GM23338 (cell line): Measurements from ENCODE around the gene GSAP. TPM values are rescaled to one million over a fixed set of nuclear protein-coding genes. Genes with fewer than 3 reads are reported as not detected.

ENCODE experiments used
- NANOG ChIP-seq: IDR thresholded peaks from 2 replicates; pipeline ENCODE4 v1.6.1; 2016; ENCODE audit warnings: antibody characterized with exemption, borderline replicate concordance
- STAT1 ChIP-seq: IDR thresholded peaks from one replicate; pipeline ENCODE4 v1.6.1; 2016; ENCODE audit warnings: antibody characterized with exemption; ENCODE audit not compliant: unreplicated experiment
- ZNF331 ChIP-seq: fragments of 250-450 bp; sonication (Bioruptor Pico); IDR thresholded peaks from 2 replicates; pipeline ENCODE4 v1.5.0; 2020; ENCODE audit warnings: low read depth, mild to moderate bottlenecking, moderate library complexity
- ZNF462 ChIP-seq: fragments of 250-450 bp; sonication (Bioruptor Pico); IDR thresholded peaks from 2 replicates; pipeline ENCODE4 v1.5.0; 2020; ENCODE audit warnings: mild to moderate bottlenecking, moderate library complexity
- polyA plus RNA-seq: library from polyadenylated mRNA; unstranded; fragments of >200 nt; fragmentation: Nextera tagmentation; extraction: Ambion mirVana; gene quantifications from 2 replicates; pipeline ENCODE4 v1.2.1, GENCODE V29; 2016
- total RNA-seq: library from RNA; depleted of rRNA; stranded (reverse); fragments of >200 nt; shearing (Covaris generic); gene quantifications from 2 replicates; pipeline ENCODE4 v1.2.3, GENCODE V29; 2014
- TF ChIP-seq, protein P1 (sequence below): IDR thresholded peaks from one replicate; pipeline ENCODE4 v1.6.1; 2018; ENCODE audit warnings: antibody characterized with exemption; ENCODE audit not compliant: unreplicated experiment

The GSAP gene
- total and polyA plus RNA-seq, 2 experiments from 2014 or later, result 0.63 to 1.1 TPM

DNA sequence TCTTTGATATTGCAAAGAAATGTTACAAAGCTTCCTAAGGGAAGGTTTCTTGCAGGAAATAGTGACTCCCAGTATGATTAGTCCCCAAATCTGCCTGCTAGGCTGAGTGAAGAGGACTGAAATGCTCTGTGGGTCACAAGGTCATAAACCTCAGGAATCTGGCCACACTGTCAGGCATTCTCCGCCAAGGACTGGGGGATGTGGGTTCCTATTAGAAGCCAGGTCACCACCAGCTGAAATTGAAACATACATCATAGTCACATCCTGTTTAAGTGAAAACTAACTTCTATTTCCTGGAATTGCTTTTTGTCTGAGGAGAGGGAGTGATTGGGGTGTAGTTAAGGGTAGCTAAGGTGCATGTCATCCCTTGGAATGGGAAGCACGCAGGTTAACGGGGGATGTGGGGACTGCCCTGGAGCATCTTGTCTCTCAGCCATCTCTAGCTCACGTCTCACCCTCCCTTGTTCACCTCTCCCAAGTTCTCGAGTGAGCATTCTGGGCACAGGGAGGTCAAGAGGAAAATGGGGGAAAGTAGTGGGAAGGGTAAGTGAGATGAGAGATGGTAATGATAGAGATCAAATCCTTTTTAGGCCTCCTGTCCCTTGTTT lies 12.0 kb upstream of the GSAP start (continued):
- TF ChIP-seq ZNF462, result no peak
- TF ChIP-seq, protein P1, sequence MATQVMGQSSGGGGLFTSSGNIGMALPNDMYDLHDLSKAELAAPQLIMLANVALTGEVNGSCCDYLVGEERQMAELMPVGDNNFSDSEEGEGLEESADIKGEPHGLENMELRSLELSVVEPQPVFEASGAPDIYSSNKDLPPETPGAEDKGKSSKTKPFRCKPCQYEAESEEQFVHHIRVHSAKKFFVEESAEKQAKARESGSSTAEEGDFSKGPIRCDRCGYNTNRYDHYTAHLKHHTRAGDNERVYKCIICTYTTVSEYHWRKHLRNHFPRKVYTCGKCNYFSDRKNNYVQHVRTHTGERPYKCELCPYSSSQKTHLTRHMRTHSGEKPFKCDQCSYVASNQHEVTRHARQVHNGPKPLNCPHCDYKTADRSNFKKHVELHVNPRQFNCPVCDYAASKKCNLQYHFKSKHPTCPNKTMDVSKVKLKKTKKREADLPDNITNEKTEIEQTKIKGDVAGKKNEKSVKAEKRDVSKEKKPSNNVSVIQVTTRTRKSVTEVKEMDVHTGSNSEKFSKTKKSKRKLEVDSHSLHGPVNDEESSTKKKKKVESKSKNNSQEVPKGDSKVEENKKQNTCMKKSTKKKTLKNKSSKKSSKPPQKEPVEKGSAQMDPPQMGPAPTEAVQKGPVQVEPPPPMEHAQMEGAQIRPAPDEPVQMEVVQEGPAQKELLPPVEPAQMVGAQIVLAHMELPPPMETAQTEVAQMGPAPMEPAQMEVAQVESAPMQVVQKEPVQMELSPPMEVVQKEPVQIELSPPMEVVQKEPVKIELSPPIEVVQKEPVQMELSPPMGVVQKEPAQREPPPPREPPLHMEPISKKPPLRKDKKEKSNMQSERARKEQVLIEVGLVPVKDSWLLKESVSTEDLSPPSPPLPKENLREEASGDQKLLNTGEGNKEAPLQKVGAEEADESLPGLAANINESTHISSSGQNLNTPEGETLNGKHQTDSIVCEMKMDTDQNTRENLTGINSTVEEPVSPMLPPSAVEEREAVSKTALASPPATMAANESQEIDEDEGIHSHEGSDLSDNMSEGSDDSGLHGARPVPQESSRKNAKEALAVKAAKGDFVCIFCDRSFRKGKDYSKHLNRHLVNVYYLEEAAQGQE, result no peak
- TF ChIP-seq STAT1, result no peak
- no peak for TF ChIP-seq NANOG
- TF ChIP-seq ZNF331 (CRISPR knock-in tag), result no peak
